ENCODE measurements around the gene SLC22A4.

Gene SLC22A4

DNA sequence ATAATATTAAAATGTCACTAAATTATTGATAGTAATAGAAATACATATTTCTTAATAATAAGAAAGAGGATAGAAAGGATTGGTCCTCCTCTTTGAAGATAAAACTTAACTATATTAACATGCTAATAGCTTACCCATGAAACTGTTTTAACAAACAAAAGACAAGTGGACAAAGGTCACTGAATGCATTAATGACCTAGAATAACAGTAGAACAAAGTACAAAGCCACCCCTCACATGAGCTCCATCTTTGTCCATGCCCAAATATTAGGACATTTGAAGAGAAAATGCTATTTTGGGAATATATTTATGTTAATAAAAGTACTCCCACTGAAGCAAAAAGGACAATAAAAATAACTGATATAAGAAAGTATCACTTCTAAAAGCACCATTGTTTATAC lies 41.2 kb downstream of the SLC22A4 start:
- TF ChIP-seq ZFX (IDR thresholded peaks at IDR 0.05; ENCODE audit: borderline replicate concordance): no peak
- TF ChIP-seq, protein P1, sequence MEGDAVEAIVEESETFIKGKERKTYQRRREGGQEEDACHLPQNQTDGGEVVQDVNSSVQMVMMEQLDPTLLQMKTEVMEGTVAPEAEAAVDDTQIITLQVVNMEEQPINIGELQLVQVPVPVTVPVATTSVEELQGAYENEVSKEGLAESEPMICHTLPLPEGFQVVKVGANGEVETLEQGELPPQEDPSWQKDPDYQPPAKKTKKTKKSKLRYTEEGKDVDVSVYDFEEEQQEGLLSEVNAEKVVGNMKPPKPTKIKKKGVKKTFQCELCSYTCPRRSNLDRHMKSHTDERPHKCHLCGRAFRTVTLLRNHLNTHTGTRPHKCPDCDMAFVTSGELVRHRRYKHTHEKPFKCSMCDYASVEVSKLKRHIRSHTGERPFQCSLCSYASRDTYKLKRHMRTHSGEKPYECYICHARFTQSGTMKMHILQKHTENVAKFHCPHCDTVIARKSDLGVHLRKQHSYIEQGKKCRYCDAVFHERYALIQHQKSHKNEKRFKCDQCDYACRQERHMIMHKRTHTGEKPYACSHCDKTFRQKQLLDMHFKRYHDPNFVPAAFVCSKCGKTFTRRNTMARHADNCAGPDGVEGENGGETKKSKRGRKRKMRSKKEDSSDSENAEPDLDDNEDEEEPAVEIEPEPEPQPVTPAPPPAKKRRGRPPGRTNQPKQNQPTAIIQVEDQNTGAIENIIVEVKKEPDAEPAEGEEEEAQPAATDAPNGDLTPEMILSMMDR (IDR thresholded peaks at IDR 0.05): no peak

DNA sequence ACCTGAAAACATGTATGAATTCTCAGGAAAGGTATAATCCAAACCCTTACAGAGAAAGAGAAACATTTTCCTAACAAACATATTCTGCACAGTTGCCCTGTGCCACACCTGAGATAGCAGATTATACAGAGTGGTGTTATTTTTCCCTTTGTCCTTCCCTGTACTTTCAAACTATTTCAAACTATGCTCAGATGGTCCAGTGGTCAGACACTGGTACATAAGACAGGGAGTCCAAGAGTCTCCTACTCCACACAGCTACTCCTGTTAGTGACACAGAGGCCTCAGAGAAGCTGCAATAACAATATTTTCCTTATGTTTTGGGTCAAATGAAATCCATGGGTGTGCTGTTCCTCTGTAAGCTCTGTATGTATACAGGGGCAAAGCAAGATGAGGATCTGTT lies 45.3 kb downstream of the SLC22A4 start:
- no peak for TF ChIP-seq ZFX (IDR thresholded peaks at IDR 0.05; ENCODE audit: borderline replicate concordance)
- TF ChIP-seq, protein P1 (IDR thresholded peaks at IDR 0.05): no peak
- H3K27ac ChIP-seq: peak overlapping the region; percentile 54

More for the DNA sequence above, 41.2 kb downstream of the SLC22A4 start:
- H3K27ac ChIP-seq: peak overlapping the region; percentile 2; the same call in 1 of the 2 replicates

DNA sequence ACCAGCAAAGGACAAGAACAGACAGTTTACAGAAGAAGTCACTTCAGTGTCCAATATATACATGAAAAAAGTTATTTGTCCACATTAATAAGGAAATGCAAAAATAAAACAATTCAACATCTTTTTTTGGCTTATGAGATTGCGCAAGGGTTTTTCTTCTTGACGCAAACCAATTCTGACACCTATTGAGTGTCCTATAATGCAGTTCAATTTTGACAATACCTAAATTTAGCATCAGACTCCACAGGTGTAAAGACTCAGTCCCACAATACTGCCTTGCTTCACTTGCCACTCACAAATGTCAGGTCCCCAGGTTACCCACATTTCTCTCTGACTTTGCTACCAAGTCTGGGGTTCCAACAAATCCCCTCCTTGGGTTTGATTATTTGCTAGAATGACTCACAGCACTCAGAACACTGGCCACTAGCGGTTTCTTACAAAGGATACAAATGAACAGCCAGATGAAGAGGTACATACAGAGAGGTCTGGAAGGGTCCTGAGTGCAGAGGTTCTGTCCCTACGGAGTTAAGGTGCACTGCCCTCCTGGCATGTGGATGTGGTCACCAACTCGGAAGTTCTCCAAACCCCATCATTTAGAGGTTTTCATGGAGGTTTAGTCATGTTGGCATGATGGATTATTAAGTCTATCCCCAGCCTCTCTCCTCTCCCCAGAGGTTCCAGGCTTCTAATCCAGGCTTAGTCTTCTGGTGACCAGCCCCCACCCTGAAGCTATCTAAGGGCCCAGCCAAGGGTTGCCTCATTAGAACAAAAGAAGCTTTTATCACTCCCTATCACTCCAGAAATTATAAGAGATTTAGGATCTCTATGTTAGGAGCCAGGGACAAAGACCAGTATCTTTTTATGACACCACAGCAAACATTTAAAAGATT lies 48.3 kb downstream of the SLC22A4 start:
- no peak for TF ChIP-seq ZFX (IDR thresholded peaks at IDR 0.05; ENCODE audit: borderline replicate concordance)
- TF ChIP-seq, protein P1 (IDR thresholded peaks at IDR 0.05): no peak
- H3K27ac ChIP-seq: no peak overlapping the region

DNA sequence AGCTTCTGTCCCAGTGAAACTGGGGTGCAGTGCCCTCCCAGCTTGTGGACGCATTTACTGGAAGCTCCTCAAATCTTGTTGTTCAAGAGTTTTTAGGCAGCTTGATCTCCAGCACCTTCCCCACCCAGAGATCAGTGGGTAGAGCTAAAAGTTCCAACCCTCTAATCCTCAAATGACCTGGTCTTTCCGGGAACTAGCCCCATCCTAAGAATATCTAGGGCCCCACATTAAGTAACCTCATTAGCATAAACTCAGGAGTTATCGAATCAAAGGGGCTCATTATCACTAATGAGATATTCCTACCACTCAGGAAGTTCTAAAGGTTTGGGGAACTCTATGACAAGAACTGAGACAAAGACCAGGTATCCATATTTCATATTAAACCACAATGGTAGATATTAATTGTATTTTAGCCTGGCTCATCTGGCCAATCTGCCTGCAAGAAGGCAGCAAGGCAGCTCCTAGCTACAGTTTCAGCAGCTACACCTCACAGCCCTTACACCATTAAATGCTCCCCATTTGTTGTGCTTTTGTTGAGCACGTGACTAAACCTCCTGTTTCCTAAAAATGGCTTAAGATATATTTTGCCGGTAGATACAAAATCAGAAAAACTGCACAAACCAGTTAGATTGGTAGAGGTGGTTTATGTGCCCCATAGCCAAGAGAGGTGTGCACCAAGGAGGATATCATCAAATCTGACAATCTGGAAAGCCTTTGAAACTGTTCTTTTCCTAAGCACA lies 50.8 kb downstream of the SLC22A4 start:
- H3K27ac ChIP-seq: no peak overlapping the region
- TF ChIP-seq ZFX (IDR thresholded peaks at IDR 0.05; ENCODE audit: borderline replicate concordance): no peak
- TF ChIP-seq, protein P1 (IDR thresholded peaks at IDR 0.05): no peak

DNA sequence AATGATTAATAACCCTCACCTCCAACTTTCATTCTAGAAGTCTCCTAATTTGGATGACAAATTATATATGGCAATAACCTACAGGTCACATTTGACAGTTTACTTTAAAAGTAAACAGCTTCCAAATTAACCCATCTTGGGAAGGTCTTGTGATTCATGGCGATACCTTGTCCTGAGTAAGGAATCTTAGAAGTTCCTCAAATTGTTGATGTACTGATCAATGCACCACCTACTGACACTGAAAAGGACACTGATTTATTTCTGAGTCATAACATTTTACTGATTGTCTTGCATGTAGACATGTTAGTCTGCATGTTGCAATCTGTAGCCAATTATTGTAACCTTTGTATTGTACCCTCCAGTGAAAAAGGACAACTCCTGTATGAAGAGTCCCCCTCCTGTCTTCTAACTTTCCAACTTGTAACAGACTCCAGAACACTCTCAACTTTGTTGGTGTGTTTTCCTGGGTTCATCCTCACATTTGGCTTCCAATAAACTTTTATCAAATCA lies 59.3 kb downstream of the SLC22A4 start:
- no peak overlapping the region for H3K27ac ChIP-seq
- TF ChIP-seq, protein P1 (IDR thresholded peaks at IDR 0.05): no peak
- TF ChIP-seq ZFX (IDR thresholded peaks at IDR 0.05; ENCODE audit: borderline replicate concordance): no peak

DNA sequence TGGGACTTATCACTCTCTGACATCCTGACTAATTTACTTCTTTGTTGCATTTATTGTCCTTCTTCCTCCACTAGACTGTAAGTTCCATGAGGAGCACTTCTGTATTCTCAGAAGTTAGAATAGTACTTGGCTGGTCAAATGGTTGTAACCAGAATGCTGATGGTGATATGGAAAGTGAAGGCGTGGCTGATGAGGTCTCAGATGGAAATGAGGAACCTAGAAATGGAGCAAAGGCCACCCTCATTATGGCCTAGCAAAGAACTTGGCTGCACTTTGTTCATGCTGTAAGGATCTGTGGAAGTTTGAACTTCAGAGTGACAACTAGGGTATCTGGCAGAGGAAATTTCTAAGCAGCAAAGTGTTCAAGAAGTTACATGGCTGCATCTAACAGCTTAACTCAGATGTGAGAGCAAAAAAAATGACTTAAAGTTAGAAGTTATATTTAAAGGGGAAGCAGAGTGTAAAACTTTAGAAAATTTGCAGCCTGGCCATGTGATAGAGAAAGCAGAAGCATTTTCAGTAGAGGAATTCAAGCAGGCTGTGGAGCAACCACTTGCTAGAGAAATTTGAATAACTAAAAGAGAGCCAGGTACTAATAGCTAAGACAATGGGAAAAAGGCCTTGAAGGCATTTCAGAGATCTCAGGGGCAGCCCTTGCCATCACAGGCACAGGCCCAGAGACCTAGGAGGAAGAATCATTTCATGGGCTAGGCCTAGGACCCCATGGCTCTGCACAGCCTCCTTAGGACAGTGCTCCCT lies 60.4 kb downstream of the SLC22A4 start:
- no peak overlapping the region for H3K27ac ChIP-seq
- TF ChIP-seq, protein P1 (IDR thresholded peaks at IDR 0.05): no peak
- no peak for TF ChIP-seq ZFX (IDR thresholded peaks at IDR 0.05; ENCODE audit: borderline replicate concordance)

Measured in 22Rv1 (cell line).